NCI-H2171 (cell line): ENCODE measurements around the gene ZNRF1.
"Not testable (repeated sequence)": the region's sequence is repeated elsewhere in the genome, so short reads cannot be mapped to it uniquely, and the experiment has no call there.

Experiments
- DNase-seq: peaks from one replicate; lab custom pipeline; 2025; lab: John Stamatoyannopoulos, UW

The ZNRF1 gene

GRCh38 chr16:74998481-74999218 is at the start of gene ZNRF1:
TSS of gene ZNRF1 (plus strand) at chr16:74999024. CDS start at chr16:74999672, 648 bp downstream.
- peak; percentile 67 for DNase-seq

GRCh38 chr16:74949309-74949708 is 49.5 kb upstream of the ZNRF1 start:
- no peak for DNase-seq

GRCh38 chr16:74950511-74950910 is 48.3 kb upstream of the ZNRF1 start:
- DNase-seq = no peak

GRCh38 chr16:74951206-74951605 is 47.6 kb upstream of the ZNRF1 start:
- no peak for DNase-seq

GRCh38 chr16:74951681-74952080 is 47.1 kb upstream of the ZNRF1 start:
- no peak for DNase-seq

GRCh38 chr16:74954763-74955162 is 44.1 kb upstream of the ZNRF1 start:
- DNase-seq = no peak

GRCh38 chr16:74973304-74973703 is 25.5 kb upstream of the ZNRF1 start:
- DNase-seq = no peak

- no peak for DNase-seq
Measured at GRCh38 chr16:74975591-74975990, 23.2 kb upstream of the ZNRF1 start.

- no peak for DNase-seq
Measured at GRCh38 chr16:74982256-74982655, 16.6 kb upstream of the ZNRF1 start.

GRCh38 chr16:74984194-74984528 is 14.7 kb upstream of the ZNRF1 start:
- no peak for DNase-seq

GRCh38 chr16:74984529-74985296 is 14.1 kb upstream of the ZNRF1 start, which contains the start of gene WDR59:
TSS of gene WDR59 (minus strand) at chr16:74985123. CDS start at chr16:74985017, 106 bp downstream.
- peak; percentile 100 for DNase-seq

- DNase-seq = no peak
Measured at GRCh38 chr16:74987027-74987681, 11.7 kb upstream of the ZNRF1 start.

GRCh38 chr16:74989864-74990263 is 9.0 kb upstream of the ZNRF1 start:
- not testable (repeated sequence) for DNase-seq

- DNase-seq = no peak
Measured at GRCh38 chr16:74990832-74991231, 8.0 kb upstream of the ZNRF1 start.

- no peak for DNase-seq
Measured at GRCh38 chr16:74991268-74991592, 7.6 kb upstream of the ZNRF1 start.

GRCh38 chr16:74991593-74992403 is 7.0 kb upstream of the ZNRF1 start:
- DNase-seq = no peak

- DNase-seq = no peak
Measured at GRCh38 chr16:74995986-74996385, 2.8 kb upstream of the ZNRF1 start.

- DNase-seq = no peak
Measured at GRCh38 chr16:74997042-74997491, 1.8 kb upstream of the ZNRF1 start.

- DNase-seq = peak; percentile 41
Measured at GRCh38 chr16:74999219-74999608, 390 bp downstream of the ZNRF1 start.

GRCh38 chr16:74999609-75000480 is 1.0 kb downstream of the ZNRF1 start:
- DNase-seq = peak; percentile 63

- no peak for DNase-seq
Measured at GRCh38 chr16:75000481-75001081, 1.8 kb downstream of the ZNRF1 start.
